ENCODE results near the gene TEX26. TPM values are rescaled to one million over a fixed set of nuclear protein-coding genes. Genes with fewer than 3 reads are reported as not detected.

The TEX26 gene
- total and polyA plus RNA-seq, 9 of the 15 experiments (the other 6 are each of a cell fraction or from before 2014, with no cell fraction given), result not detected

GRCh38 chr13:30884543-30884942, 47.9 kb upstream of the TEX26 start (continued):
- TF ChIP-seq ATF6 (CRISPR knock-in tag; IDR thresholded peaks at IDR 0.05), result no peak
- TF ChIP-seq RBFOX2 (IDR thresholded peaks at IDR 0.05; ENCODE audit: low read depth, low read length), result no peak
- no peak for TF ChIP-seq E2F6 (IDR thresholded peaks at IDR 0.05; ENCODE audit: borderline replicate concordance in 1 of 2, extremely low read depth in 1 of 2, insufficient read depth in 1 of 2, insufficient read length in 1 of 2, low read depth in 1 of 2, low read length in 1 of 2, poor library complexity in 1 of 2, severe bottlenecking in 1 of 2)
- no peak for TF ChIP-seq ZNF140 (CRISPR knock-in tag; IDR thresholded peaks at IDR 0.05)

GRCh38 chr13:30889196-30889690, 43.2 kb upstream of the TEX26 start:
- in situ Hi-C loops (cut with MboI) (no loop called here), intact Hi-C loops (cut with micrococcal nuclease) (no loop called here)
- BruUV-seq (replicated peaks), result no TSS peak
- ChIA-PET POLR2A (interaction anchor here (0.6 kb wide), 1 partner anchor 272 kb away, joined by 3 read pairs; no protein-coding TSS in a partner anchor), CTCF (ENCODE audit: low intra/inter-chr PET ratio) (no interaction called here)
- Histone ChIP-seq H3K4me1 (replicated peaks in 1 of 2; ENCODE audit: control insufficient read depth in 2 of 2, insufficient read depth in 2 of 2, low read length in 2 of 2) (no peaks in the 10 kb centered on the region), H3K27ac (ENCODE audit: extremely low read depth, low read depth, low read length) (no peak overlapping the region), H3K27me3 (ENCODE audit: control insufficient read depth in 2 of 2, insufficient read depth in 2 of 2, low read length in 2 of 2) (no peaks in the 10 kb centered on the region), H3K4me2 (ENCODE audit: insufficient read depth, low read length) (no peak overlapping the region), H3K4me3 (no peak overlapping the region), H3K79me2 (ENCODE audit: control insufficient read depth, insufficient read depth, low read length) (no peaks in the 10 kb centered on the region), H3K36me3 (ENCODE audit: control insufficient read depth, insufficient read depth, low read length) (no peaks in the 10 kb centered on the region), H2AFZ (ENCODE audit: low read depth, low read length) (no peak overlapping the region), H3K9me1 (ENCODE audit: control insufficient read depth, insufficient read depth, low read length) (peaks cover 3% of the 10 kb centered on the region), H3K9ac (ENCODE audit: insufficient read depth in 1 of 2, low read depth in 2 of 2, low read length in 2 of 2) (no peak overlapping the region), H4K20me1 (replicated peaks; ENCODE audit: control insufficient read depth, insufficient read depth, low read length) (no peaks in the 10 kb centered on the region), H3K9me3 (replicated peaks; ENCODE audit: control insufficient read depth, insufficient read depth, low read depth, low read length) (no peaks in the 10 kb centered on the region)
- ATAC-seq (no peak), DNase-seq (ENCODE audit: extremely low read depth in 1 of 4, low spot score in 3 of 4) (no peak), FAIRE-seq (no peak)
- TF ChIP-seq SRF (CRISPR knock-in tag; IDR thresholded peaks at IDR 0.05), result peak in 1 of 2 experiments; percentile 93; a peak in 2 of 4 replicates
- TF ChIP-seq SPI1 (IDR thresholded peaks at IDR 0.05; ENCODE audit: borderline replicate concordance, low read depth, low read length), result no peak
- 13% methylated on average over 3 of the region's 3 CpGs for WGBS (ENCODE audit: insufficient coverage, low coverage, missing lambda C conversion rate)

Data from K562 (cell line).